Mesendoderm (in vitro differentiated cells): ENCODE measurements around the gene GPX7.

Experiments
- DNase-seq: peaks from one replicate; pipeline ENCODE4 v3.0.0; 2013
- H2AK5ac ChIP-seq: 2 replicates; pipeline ENCODE4 v1.6.1; 2013; ENCODE audit warnings: low read length, inconsistent platforms
- H2BK120ac ChIP-seq: 2 replicates; pipeline ENCODE4 v1.6.1; 2013; ENCODE audit warnings: low read depth, mild to moderate bottlenecking, low read length, moderate library complexity, mixed read lengths
- H2BK15ac ChIP-seq: replicated peaks from 2 replicates; pipeline ENCODE4 v1.6.1; 2013; ENCODE audit warnings: low read depth, mild to moderate bottlenecking, moderate library complexity
- H2BK5ac ChIP-seq: 2 replicates; pipeline ENCODE4 v1.6.1; 2013; ENCODE audit warnings: low read length, inconsistent platforms
- H3K18ac ChIP-seq: 2 replicates; pipeline ENCODE4 v1.6.1; 2013; ENCODE audit warnings: mild to moderate bottlenecking, low read length, mixed read lengths
- H3K23ac ChIP-seq: one replicate; pipeline ENCODE4 v1.6.1; 2013; ENCODE audit warnings: low read length
- H3K27ac ChIP-seq: 2 replicates; pipeline ENCODE4 v1.5.1; 2013; ENCODE audit warnings: low read depth, mild to moderate bottlenecking, inconsistent platforms, low read length, moderate library complexity
- H3K27me3 ChIP-seq: 2 replicates; pipeline ENCODE4 v1.6.1; 2013; ENCODE audit warnings: low read length, control low read depth, mild to moderate bottlenecking, inconsistent platforms; ENCODE audit not compliant: insufficient read depth, poor library complexity
- H3K36me3 ChIP-seq: 2 replicates; pipeline ENCODE4 v1.6.1; 2013; ENCODE audit warnings: low read length, inconsistent platforms; ENCODE audit not compliant: control insufficient read depth, insufficient read depth
- H3K4ac ChIP-seq: one replicate; pipeline ENCODE4 v1.6.1; 2013; ENCODE audit warnings: low read depth, mild to moderate bottlenecking, low read length, moderate library complexity
- H3K4me1 ChIP-seq: 2 replicates; pipeline ENCODE4 v1.6.1; 2013; ENCODE audit warnings: low read depth, low read length, inconsistent platforms; ENCODE audit not compliant: control insufficient read depth
- H3K4me2 ChIP-seq: 2 replicates; pipeline ENCODE4 v1.6.1; 2013; ENCODE audit warnings: low read length
- H3K4me3 ChIP-seq: 2 replicates; pipeline ENCODE4 v1.5.1; 2013; ENCODE audit warnings: mild to moderate bottlenecking, low read length
- H3K56ac ChIP-seq: one replicate; pipeline ENCODE4 v1.6.1; 2013; ENCODE audit warnings: low read length
- H3K79me1 ChIP-seq: 2 replicates; pipeline ENCODE4 v1.6.1; 2013; ENCODE audit warnings: low read length, inconsistent platforms
- H3K79me2 ChIP-seq: 2 replicates; pipeline ENCODE4 v1.6.1; 2013; ENCODE audit warnings: mild to moderate bottlenecking, low read length; ENCODE audit not compliant: control insufficient read depth, insufficient read depth
- H3K9ac ChIP-seq: 2 replicates; pipeline ENCODE4 v1.6.1; 2013; ENCODE audit warnings: low read length, inconsistent platforms
- H4K5ac ChIP-seq: one replicate; pipeline ENCODE4 v1.6.1; 2013; ENCODE audit warnings: low read length
- H4K8ac ChIP-seq: one replicate; pipeline ENCODE4 v1.6.1; 2013; ENCODE audit warnings: low read depth, mild to moderate bottlenecking, control low read depth, low read length, moderate library complexity
- WGBS: extraction: QIAGEN DNeasy Blood & Tissue Kit; methylation state at CpG from one replicate; pipeline ENCODE4 v1.1.7; 2013; ENCODE audit warnings: low lambda C conversion rate, missing lambda C conversion rate; ENCODE audit not compliant: insufficient coverage; ENCODE audit errors: extremely low coverage; 5-methylcytosine and 5-hydroxymethylcytosine counted together

The GPX7 gene

GRCh38 chr1:52654063-52654462 lies 51.9 kb downstream of the GPX7 start:
- no peak overlapping the region for H3K9ac ChIP-seq
- no peak overlapping the region for H4K5ac ChIP-seq
- no peak overlapping the region for H4K8ac ChIP-seq
- H3K27me3 ChIP-seq = no peaks in the 10 kb centered on the region
- no peaks in the 10 kb centered on the region for H3K79me2 ChIP-seq
- H3K27ac ChIP-seq = no peak overlapping the region
- no peaks in the 10 kb centered on the region for H3K36me3 ChIP-seq
- no peak overlapping the region for H3K4me3 ChIP-seq
- no peak overlapping the region for H2BK120ac ChIP-seq
- no peak overlapping the region for H2AK5ac ChIP-seq
- H3K56ac ChIP-seq = no peak overlapping the region
- H2BK15ac ChIP-seq = no peak overlapping the region
- no peak overlapping the region for H2BK5ac ChIP-seq
- no peak overlapping the region for H3K4ac ChIP-seq
- no peaks in the 10 kb centered on the region for H3K79me1 ChIP-seq
- H3K4me1 ChIP-seq = no peaks in the 10 kb centered on the region
- DNase-seq = no peak
- H3K4me2 ChIP-seq = no peak overlapping the region
- no peak overlapping the region for H3K18ac ChIP-seq
- H3K23ac ChIP-seq = no peak overlapping the region

DNA sequence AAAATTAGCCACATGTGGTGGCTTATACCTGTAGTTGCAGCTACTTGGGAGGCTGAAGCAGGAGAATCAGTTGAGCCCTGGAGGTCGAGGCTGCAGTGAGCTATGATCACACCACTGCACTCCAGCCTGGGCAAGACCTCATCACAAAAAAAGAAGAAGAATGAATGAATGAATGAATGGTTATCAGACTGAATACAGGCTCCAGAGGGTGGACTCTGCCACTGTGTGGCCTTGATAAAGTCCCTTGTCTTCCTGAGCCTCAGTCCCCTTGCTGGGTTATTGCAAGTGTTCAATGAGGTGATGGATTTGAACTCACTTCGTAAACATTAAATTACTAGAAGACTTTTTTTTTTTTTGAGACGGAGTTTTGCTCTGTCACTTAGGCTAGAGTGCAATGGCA lies 55.5 kb downstream of the GPX7 start:
- WGBS = no CpG with 5 or more reads among the region's 3 CpGs
- Histone ChIP-seq H4K8ac (no peak overlapping the region), H3K27ac (no peak overlapping the region), H3K23ac (no peak overlapping the region), H2BK5ac (no peak overlapping the region), H3K56ac (no peak overlapping the region), H3K36me3 (no peaks in the 10 kb centered on the region), H3K4me1 (peaks cover 5% of the 10 kb centered on the region), H3K79me2 (no peaks in the 10 kb centered on the region), H2AK5ac (no peak overlapping the region), H3K9ac (no peak overlapping the region), H4K5ac (no peak overlapping the region), H3K4ac (no peak overlapping the region), H3K18ac (no peak overlapping the region), H3K27me3 (no peaks in the 10 kb centered on the region), H3K4me2 (no peak overlapping the region), H2BK120ac (no peak overlapping the region), H3K4me3 (no peak overlapping the region), H2BK15ac (no peak overlapping the region), H3K79me1 (no peaks in the 10 kb centered on the region)
- DNase-seq = no peak
